ENCODE data around the gene ARIH2.

Gene ARIH2

GRCh38 chr3:48982016-48982415 lies 63.4 kb downstream of the ARIH2 start:
- H3K27me3 ChIP-seq (ENCODE audit: low read length): no peaks in the 10 kb centered on the region
- H3K79me2 ChIP-seq (ENCODE audit: insufficient read depth, low read length): no peaks in the 10 kb centered on the region
- no peaks in the 10 kb centered on the region for H3K9me2 ChIP-seq (replicated peaks; ENCODE audit: insufficient read depth, low read length)
- peaks cover 3% of the 10 kb centered on the region for H3K36me3 ChIP-seq (ENCODE audit: low read length)
- H3K27ac ChIP-seq (ENCODE audit: low read depth, low read length): no peak overlapping the region
- TF ChIP-seq CTCF (IDR thresholded peaks at IDR 0.05; ENCODE audit: insufficient read depth, low read length, poor library complexity, severe bottlenecking): no peak
- no peak for TF ChIP-seq EZH2phosphoT487 (conservative IDR thresholded peaks at IDR 0.05; ENCODE audit: low read length)
- no peak overlapping the region for H3K9ac ChIP-seq (ENCODE audit: low read length)
- H3K9me3 ChIP-seq (ENCODE audit: insufficient read depth, low read length): no peaks in the 10 kb centered on the region
- no peak overlapping the region for H2AFZ ChIP-seq (ENCODE audit: low read depth, low read length, severe bottlenecking)
- no peaks in the 10 kb centered on the region for H4K20me1 ChIP-seq (ENCODE audit: low read depth, low read length)
- H3K4me2 ChIP-seq (ENCODE audit: low read depth, low read length, poor library complexity, severe bottlenecking): no peak overlapping the region
- H3F3A ChIP-seq (ENCODE audit: insufficient read depth): peaks cover 9% of the 10 kb centered on the region; the same call in 1 of the 2 replicates
- H3K4me3 ChIP-seq (ENCODE audit: insufficient read depth, low read length, poor library complexity, severe bottlenecking): no peak overlapping the region

- TF ChIP-seq CTCF (IDR thresholded peaks at IDR 0.05; ENCODE audit: insufficient read depth, low read length, poor library complexity, severe bottlenecking) (no peak), EZH2phosphoT487 (conservative IDR thresholded peaks at IDR 0.05; ENCODE audit: low read length) (no peak)
- no peaks in the 10 kb centered on the region for H3K27me3 ChIP-seq (ENCODE audit: low read length)
Measured at GRCh38 chr3:48982686-48983085, 64.0 kb downstream of the ARIH2 start.

GRCh38 chr3:48983096-48983495 lies 64.5 kb downstream of the ARIH2 start:
- peaks cover 9% of the 10 kb centered on the region; the same call in 1 of the 2 replicates for H3F3A ChIP-seq (ENCODE audit: insufficient read depth)
- H3K27me3 ChIP-seq (ENCODE audit: low read length): no peaks in the 10 kb centered on the region
- no peaks in the 10 kb centered on the region for H3K79me2 ChIP-seq (ENCODE audit: insufficient read depth, low read length)
- H3K9me3 ChIP-seq (ENCODE audit: insufficient read depth, low read length): no peaks in the 10 kb centered on the region
- H3K4me3 ChIP-seq (ENCODE audit: insufficient read depth, low read length, poor library complexity, severe bottlenecking): no peak overlapping the region
- H3K27ac ChIP-seq (ENCODE audit: low read depth, low read length): no peak overlapping the region
- peaks cover 3% of the 10 kb centered on the region for H3K36me3 ChIP-seq (ENCODE audit: low read length)
- H4K20me1 ChIP-seq (ENCODE audit: low read depth, low read length): no peaks in the 10 kb centered on the region
- H3K9me2 ChIP-seq (replicated peaks; ENCODE audit: insufficient read depth, low read length): no peaks in the 10 kb centered on the region
- H3K4me2 ChIP-seq (ENCODE audit: low read depth, low read length, poor library complexity, severe bottlenecking): no peak overlapping the region
- TF ChIP-seq EZH2phosphoT487 (conservative IDR thresholded peaks at IDR 0.05; ENCODE audit: low read length): no peak
- TF ChIP-seq CTCF (IDR thresholded peaks at IDR 0.05; ENCODE audit: insufficient read depth, low read length, poor library complexity, severe bottlenecking): no peak
- no peak overlapping the region for H2AFZ ChIP-seq (ENCODE audit: low read depth, low read length, severe bottlenecking)
- H3K9ac ChIP-seq (ENCODE audit: low read length): no peak overlapping the region

More at GRCh38 chr3:48982686-48983085, 64.0 kb downstream of the ARIH2 start:
- Histone ChIP-seq H4K20me1 (ENCODE audit: low read depth, low read length) (no peaks in the 10 kb centered on the region), H3K4me3 (ENCODE audit: insufficient read depth, low read length, poor library complexity, severe bottlenecking) (no peak overlapping the region), H3K9me2 (replicated peaks; ENCODE audit: insufficient read depth, low read length) (no peaks in the 10 kb centered on the region), H3K36me3 (ENCODE audit: low read length) (peaks cover 3% of the 10 kb centered on the region), H2AFZ (ENCODE audit: low read depth, low read length, severe bottlenecking) (no peak overlapping the region), H3K9ac (ENCODE audit: low read length) (no peak overlapping the region), H3K4me2 (ENCODE audit: low read depth, low read length, poor library complexity, severe bottlenecking) (no peak overlapping the region), H3K9me3 (ENCODE audit: insufficient read depth, low read length) (no peaks in the 10 kb centered on the region), H3F3A (ENCODE audit: insufficient read depth) (peaks cover 9% of the 10 kb centered on the region; the same call in 1 of the 2 replicates), H3K79me2 (ENCODE audit: insufficient read depth, low read length) (no peaks in the 10 kb centered on the region), H3K27ac (ENCODE audit: low read depth, low read length) (no peak overlapping the region)
